Endothelial cell of umbilical vein (primary cell): Measurements from ENCODE around the gene TSPAN5.

ENCODE experiments used
- EZH2 ChIP-seq: IDR thresholded peaks from 2 replicates; pipeline ENCODE4 v1.6.1; 2012; ENCODE audit warnings: borderline replicate concordance, low read depth, mild to moderate bottlenecking, moderate library complexity, low read length, inconsistent platforms; ENCODE audit not compliant: severe bottlenecking
- POLR2A ChIP-seq: IDR thresholded peaks from 2 replicates; pipeline ENCODE4 v1.6.1; 2012; ENCODE audit warnings: low read depth, mild to moderate bottlenecking, control low read depth, low read length
- TF ChIP-seq, protein P1 (sequence below), 2 donors: IDR thresholded peaks; 1 replicate in 1 of 2; 2 replicates in 1 of 2; pipeline ENCODE4 v1.5.1; 2011; ENCODE audit warnings: low read length in 2 of 2, mild to moderate bottlenecking in 2 of 2, moderate library complexity in 2 of 2, control low read depth in 1 of 2, inconsistent platforms in 1 of 2, low read depth in 1 of 2; ENCODE audit not compliant: insufficient read depth in 1 of 2; ENCODE audit errors: extremely low read depth in 1 of 2

GRCh38 chr4:98501383-98501782, 157.0 kb downstream of the TSPAN5 start:
- TF ChIP-seq, protein P1, sequence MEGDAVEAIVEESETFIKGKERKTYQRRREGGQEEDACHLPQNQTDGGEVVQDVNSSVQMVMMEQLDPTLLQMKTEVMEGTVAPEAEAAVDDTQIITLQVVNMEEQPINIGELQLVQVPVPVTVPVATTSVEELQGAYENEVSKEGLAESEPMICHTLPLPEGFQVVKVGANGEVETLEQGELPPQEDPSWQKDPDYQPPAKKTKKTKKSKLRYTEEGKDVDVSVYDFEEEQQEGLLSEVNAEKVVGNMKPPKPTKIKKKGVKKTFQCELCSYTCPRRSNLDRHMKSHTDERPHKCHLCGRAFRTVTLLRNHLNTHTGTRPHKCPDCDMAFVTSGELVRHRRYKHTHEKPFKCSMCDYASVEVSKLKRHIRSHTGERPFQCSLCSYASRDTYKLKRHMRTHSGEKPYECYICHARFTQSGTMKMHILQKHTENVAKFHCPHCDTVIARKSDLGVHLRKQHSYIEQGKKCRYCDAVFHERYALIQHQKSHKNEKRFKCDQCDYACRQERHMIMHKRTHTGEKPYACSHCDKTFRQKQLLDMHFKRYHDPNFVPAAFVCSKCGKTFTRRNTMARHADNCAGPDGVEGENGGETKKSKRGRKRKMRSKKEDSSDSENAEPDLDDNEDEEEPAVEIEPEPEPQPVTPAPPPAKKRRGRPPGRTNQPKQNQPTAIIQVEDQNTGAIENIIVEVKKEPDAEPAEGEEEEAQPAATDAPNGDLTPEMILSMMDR (IDR thresholded peaks at IDR 0.05; ENCODE audit: extremely low read depth in 1 of 2, insufficient read depth in 1 of 2, low read depth in 1 of 2, low read length in 2 of 2) = no peak
- TF ChIP-seq EZH2 (no peak), POLR2A (no peak)
